ENCODE data around the gene PRAMEF20.
"Not testable (repeated sequence)": the region's sequence is repeated elsewhere in the genome, so short reads cannot be mapped to it uniquely, and the experiment has no call there.

Gene PRAMEF20

DNA sequence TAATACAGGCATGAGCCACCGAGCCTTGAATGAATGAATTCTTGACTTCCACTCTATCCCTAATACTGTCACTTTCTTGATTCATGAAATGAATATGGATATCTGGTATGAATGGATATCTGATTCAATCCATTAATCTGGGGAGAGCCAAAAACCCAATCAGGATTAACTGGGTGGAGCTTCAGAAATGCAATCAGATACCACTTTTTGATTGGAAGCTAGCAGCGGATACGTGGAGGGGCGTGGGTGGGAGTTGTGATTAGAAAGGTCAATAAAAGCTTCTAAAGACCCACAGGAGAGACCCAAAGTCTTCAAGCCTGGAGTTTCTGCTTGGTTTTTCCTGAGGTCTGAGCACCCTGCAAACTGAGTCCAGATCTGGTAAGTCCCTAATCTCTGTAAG lies at the start of gene PRAMEF20:
TSS of gene PRAMEF20 (plus strand) at position 301 of the 400 bp plus-strand sequence. CDS start 5,905 bp downstream, outside the sequence.
- not testable (repeated sequence) for DNase-seq (ENCODE audit: low read depth)

DNA sequence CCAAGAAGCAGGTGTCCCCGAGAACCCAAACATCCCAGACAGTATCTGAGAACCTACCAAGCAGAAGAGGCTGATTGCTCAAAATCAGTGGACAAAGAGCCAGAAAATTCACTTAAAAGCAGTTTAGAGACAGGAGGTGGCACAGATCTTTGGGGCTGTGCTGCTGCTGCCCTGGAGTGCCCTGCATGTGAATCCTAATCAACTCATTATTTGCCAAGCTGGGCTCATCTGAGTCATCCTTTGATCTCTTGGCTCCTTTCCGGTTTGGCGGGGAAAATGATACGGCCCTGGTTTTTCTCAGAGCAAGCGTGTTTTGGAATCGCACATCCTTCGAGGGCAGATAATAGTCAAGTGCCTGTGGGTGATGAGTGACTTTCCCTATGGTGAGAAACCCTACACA lies 47.9 kb upstream of the PRAMEF20 start:
- DNase-seq (ENCODE audit: low read depth), result not testable (repeated sequence)

DNA sequence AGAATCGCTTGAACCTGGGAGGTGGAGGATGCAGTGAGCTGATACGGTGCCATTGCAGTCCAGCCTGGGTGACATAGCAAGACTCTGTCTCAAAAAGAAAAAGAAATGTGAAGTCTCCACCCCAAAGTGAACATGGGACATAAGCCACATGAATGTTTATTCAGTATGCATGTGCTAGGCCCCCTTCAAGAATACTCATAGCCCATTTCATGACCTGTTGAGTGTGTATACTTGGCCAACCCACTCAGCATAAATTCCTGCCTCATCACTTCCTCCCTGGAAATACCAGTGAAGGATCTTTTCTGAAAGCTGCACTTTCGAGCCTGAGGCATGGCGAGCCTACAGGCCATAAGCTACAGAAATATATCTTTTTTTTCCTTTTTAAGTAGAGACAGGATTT lies 45.3 kb upstream of the PRAMEF20 start:
- not testable (repeated sequence) for DNase-seq (ENCODE audit: low read depth)

DNA sequence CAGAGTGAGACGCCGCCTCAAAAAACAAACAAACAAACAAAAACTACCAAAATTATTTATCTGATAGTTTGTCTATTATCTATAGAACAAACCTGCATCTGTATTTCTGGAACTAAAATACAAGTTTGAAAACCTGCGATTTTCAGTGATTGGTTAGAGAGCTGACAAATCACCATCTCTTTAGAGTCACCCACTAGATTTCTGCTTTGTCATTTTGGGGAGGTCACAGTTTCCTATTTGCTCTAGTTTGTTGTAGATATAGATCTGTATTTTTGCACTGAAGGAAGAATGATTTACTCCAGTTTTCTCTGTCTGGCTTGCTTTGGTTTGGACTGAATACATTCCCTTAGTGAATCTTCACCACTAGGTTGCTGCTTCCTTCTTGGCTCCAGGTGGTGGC lies 43.7 kb upstream of the PRAMEF20 start:
- not testable (repeated sequence) for DNase-seq (ENCODE audit: low read depth)

DNA sequence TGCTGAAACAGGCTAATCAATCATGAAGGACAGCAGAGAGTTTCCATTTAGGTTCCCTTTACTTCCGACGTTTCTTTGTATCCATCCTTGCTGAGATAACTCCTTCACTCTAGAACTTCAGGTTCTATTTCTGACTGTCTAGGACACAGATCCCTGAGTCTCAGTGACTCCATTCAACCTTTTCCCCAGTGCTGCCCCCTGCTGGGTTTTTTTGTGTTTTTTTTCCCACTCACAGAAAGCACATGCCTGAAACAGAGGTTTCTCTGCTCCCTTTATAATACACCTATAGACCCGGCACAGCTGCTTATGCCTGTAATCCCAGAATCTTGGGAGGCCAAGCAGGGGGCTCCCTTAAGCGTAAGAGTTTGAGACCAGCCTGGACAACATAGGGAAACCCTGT lies 41.7 kb upstream of the PRAMEF20 start:
- DNase-seq (ENCODE audit: low read depth), result not testable (repeated sequence)

DNA sequence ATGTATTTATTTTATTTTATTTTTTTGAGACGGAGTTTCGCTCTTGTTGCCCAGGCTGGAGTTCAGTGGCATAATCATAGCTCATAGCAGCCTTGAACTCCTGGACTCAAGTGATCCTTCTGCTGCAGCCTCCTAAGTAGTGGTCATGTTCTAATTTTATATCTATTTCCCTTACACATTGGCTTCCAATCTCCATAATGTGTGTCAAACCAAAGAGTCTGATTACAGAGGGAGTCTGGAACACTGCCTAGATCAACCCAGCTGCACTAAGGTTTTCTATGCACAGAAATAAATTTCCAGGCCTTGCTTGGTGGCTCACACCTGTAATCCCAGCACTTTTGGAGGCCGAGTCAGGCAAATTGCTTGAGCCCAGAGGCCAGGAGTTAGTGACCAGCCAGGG lies 31.3 kb upstream of the PRAMEF20 start:
- not testable (repeated sequence) for DNase-seq (ENCODE audit: low read depth)

DNA sequence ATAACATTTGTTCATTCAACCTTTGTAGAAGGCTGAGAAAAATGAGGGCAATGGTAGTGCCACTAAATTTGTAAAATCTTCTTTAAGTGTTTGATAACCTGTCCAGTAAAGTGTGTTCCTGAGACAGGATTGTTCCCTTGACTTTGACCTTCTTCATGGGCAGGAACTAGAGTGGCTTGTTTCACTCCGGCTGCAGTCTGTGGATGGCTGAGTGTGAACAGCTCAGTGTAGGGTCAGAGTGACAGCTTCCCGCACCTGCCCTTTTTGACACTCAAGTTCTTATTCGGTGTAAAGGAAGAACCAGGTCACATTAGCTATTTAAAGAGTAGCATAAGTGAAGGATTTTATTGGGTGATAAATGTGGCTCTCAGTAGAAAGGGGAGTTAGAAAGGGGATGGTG lies 29.9 kb upstream of the PRAMEF20 start:
- not testable (repeated sequence) for DNase-seq (ENCODE audit: low read depth)

DNA sequence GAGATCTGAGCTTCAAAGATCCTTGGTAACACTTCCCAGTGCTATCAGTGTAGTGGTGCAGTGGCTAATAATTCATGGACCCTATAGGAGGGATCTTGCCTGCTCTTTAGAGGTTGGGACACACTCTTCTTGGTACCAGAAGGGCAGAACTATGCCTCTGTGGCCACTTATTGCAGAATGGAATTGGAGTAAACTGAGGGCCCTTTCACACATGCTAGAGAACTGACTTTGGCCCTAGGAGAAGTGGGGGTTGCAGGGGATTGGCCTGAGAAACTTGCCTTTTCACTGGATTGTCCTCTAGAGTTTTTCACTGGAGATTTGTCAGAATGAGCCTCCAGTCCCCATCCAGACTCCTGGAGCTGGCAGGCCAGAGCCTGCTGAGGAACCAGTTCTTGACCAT lies 20.9 kb upstream of the PRAMEF20 start, which contains the start of gene PRAMEF17:
TSS of gene PRAMEF17 (plus strand) at position 301 of the 400 bp plus-strand sequence. CDS start at position 327, 26 bp downstream.
- DNase-seq (ENCODE audit: low read depth), result not testable (repeated sequence)

DNA sequence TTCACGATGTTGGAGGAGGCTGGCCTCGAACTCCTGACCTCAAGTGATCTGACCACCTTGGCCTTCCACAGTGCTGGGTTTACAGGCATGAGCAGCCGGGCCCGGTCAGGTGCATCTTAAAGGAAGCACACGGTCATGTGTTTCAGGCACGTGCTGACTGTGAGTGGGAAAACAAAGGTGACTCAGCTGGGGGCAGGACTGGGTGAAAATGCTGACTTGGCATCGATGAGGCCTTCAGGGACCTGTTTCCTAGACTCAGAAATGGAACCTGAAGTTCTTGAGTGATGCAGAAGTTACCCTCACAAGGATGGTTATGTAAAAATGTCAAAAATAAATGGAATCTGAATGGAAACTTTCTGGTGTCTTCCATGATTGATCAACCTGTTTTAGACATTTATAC lies 17.2 kb upstream of the PRAMEF20 start:
- not testable (repeated sequence) for DNase-seq (ENCODE audit: low read depth)

DNA sequence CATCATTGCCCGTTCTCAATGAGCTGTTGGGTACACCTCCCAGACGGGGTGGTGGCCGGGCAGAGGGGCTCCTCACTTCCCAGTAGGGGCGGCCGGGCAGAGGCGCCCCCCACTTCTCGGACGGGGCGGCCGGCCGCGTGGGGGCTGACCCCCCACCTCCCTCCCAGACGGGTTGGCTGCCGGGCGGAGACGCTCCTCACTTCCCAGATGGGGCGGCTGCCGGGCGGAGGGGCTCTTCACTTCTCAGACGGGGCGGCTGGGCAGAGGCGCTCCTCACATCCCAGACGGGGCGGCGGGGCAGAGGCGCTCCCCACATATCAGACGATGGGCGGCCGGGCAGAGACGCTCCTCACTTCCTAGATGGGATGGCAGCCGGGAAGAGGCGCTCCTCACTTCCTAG lies 15.5 kb upstream of the PRAMEF20 start:
- not testable (repeated sequence) for DNase-seq (ENCODE audit: low read depth)

DNA sequence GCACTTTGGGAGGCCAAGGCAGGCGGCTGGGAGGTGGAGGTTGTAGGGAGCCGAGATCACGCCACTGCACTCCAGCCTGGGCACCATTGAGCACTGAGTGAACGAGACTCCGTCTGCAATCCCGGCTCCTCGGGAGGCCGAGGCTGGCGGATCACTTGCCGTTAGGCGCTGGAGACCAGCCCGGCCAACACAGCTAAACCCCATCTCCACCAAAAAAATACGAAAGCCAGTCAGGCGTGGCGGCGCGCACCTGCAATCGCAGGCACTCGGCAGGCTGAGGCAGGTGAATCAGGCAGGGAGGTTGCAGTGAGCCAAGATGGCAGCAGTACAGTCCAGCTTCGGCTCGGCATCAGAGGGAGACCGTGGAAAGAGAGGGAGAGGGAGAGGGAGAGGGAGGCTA lies 14.9 kb upstream of the PRAMEF20 start:
- not testable (repeated sequence) for DNase-seq (ENCODE audit: low read depth)

DNA sequence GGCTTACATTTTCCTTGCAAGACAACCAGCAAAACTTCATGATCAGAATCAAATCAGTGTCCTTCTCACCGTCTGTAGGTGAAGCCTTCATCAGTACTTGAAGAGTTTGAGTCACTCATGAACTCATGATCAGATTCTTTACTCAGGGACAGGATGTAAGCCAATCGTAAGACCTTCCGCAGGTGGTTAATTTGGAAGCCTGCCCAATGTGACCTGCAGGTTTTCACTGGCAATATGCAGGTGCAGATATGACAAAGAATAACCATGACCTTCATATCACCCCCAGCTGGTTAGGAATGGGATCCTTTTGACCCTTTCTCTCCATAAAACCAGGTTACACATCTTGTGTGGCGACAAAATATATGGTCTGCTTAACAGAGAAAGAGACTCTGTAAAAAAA lies 2.4 kb upstream of the PRAMEF20 start:
- DNase-seq (ENCODE audit: low read depth), result no peak

DNA sequence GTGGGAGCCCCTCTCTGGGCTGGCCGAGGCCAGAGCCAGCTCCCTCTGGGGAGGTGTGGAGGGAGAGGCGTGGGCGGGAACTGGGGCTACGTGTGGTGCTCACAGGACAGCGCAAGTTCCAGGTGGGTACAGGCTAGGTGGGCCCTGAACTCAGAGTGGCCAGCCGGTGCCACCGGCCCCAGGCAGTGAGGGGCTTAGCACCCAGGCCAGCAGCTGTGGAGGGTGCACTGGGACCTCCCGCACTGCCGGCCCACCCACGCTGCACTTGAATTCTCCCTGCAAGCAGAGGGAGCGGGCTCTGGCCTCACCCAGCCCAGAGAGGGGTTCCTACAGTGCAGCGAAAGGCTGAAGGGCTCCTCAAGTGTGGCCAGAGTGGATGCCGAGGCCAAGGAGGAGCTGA lies 20.2 kb downstream of the PRAMEF20 start:
- no peak for DNase-seq (ENCODE audit: low read depth)

DNA sequence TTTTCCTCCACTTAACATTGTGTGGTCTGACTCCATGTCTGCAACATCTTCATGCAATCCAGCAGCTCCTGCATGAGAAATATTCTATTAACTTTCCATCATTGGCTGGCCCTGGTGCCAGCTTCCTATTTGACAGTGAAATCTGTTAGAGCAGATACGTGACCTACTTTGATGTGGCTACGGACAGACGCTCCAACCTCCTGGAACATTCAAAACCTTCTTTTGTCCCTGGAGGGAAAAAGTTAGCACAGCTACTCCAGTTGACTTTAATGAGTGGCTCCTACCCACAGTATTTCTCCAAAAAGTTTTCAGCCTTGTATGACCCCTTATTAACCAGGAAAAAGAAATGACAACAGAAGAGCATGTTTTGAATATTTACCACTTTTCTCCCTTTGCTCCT lies 22.0 kb downstream of the PRAMEF20 start:
- DNase-seq (ENCODE audit: low read depth), result no peak

DNA sequence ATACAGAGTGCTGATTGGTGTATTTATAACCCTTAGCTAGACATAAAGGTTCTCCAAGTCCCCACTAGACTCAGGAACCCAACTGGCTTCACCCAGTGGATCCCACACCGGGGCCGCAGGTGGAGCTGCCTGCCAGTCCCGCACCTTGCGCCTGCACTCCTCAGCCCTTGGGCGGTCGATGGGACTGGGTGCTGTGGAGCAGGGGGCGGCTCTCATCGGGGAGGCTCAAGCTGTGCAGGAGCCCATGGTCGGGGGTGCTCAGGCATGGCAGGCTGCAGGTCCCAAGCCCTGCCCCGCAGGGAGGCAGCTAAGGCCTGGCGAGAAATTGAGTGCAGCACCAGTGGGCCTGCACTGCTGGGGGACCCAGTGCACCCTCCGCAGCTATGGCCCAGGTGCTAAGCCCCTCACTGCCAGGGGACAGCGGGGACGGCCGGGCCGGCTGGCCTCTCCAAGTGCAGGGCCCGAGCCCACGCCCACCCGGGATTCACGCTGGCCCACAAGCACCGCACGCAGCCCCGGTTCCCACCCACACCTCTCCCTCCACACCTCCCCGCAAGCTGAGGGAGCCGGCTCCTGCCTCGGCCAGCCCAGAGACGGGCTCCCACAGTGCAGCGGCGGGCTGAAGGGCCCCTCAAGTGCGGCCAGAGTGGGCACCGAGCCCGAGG lies 23.6 kb downstream of the PRAMEF20 start:
- DNase-seq (ENCODE audit: low read depth), result not testable (repeated sequence)

DNA sequence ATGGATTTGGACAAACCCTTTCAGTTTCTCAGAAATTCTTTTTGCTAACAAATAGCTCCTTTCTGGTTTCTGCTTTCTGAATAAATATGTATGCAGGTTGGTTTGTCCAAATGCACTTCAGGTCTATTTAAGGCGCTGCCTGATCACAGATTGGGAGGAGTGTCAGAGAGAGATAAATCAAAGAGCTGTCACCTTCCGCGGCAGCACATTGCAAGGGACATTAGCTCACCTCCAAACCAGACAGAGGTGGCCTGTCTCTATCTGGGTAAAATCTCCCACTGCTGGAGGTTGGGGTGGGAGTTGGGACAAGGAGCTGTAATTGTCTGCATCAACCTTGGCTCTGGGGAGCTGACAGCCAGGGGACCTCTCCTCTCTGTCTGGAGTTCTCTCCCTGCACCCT lies 25.2 kb downstream of the PRAMEF20 start:
- DNase-seq (ENCODE audit: low read depth), result no peak

DNA sequence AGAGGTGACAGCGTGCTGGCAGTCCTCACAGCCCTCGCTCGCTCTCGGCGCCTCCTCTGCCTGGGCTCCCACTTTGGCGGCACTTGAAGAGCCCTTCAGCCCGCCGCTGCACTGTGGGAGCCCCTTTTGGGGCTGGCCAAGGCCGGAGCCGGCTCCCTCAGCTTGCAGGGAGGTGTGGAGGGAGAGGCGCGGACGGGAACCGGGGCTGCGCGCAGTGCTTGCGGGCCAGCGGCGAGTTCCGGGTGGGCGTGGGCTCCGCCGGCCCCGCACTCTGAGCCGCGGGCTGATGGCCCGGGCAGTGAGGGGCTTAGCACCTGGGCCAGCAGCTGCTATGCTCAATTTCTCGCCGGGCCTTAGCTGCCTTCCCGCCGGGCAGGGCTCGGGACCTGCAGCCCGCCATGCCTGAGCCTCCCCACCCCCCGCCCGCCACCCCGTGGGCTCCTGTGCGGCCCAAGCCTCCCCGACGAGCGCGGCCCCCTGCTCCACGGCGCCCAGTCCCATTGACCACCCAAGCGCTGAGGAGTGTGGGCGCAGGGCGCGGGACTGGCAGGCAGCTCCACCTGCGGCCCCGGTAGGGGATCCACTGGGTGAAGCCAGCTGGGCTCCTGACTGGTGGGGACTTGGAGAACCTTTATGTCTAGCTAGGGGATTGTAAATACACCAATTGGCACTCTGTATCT lies 29.0 kb downstream of the PRAMEF20 start:
- not testable (repeated sequence) for DNase-seq (ENCODE audit: low read depth)

DNA sequence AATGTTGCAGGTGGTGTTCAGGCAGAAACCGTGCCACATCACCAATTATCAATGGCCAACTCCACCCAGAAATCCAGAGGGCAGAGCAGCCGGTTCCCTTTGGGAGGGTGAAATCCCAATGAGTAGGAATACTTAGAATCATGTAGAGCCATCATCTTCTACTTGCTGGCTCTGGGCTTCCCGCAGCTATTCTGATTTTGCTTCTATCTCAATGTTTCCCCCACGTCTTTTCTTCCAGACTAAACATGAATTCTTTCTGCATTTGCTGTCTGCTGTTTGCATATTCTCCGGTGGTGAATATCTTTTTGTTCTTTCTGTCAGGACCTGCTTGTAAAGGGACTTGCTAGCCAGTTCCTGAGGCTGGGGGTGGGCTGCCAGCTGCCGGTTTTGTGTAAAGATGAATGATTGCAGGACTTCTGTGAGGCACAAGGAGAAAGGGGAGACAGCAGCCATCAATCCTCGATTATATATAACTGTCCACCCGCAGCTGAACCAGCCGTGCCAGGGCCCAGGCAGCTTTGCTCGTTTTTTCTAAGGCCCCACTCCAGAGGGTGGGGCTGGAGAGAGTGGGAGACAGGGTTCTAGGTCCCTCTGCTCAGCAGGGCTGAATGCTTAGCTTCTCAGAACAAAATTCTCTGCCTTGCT lies 33.2 kb downstream of the PRAMEF20 start:
- DNase-seq (ENCODE audit: low read depth), result no peak

DNA sequence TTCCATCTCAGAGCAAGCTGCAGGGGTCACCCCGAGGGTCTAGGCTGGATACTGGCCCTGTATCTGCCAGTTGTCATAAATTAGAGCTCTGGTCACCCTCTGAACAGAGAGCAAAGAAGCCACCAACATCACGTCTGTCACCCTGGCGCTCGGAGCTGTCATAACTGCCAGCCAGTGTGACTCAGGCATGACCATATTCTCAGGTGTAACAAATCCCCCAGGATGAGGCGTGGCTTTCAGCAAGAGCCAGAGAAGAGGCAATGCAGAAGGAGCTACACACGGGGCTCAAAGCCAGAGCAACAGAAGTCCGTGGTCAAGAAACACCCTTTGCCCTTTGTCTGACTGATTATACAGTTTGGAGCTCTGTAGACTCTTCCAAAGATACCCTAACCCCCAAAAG lies 40.0 kb downstream of the PRAMEF20 start:
- DNase-seq (ENCODE audit: low read depth), result no peak

DNA sequence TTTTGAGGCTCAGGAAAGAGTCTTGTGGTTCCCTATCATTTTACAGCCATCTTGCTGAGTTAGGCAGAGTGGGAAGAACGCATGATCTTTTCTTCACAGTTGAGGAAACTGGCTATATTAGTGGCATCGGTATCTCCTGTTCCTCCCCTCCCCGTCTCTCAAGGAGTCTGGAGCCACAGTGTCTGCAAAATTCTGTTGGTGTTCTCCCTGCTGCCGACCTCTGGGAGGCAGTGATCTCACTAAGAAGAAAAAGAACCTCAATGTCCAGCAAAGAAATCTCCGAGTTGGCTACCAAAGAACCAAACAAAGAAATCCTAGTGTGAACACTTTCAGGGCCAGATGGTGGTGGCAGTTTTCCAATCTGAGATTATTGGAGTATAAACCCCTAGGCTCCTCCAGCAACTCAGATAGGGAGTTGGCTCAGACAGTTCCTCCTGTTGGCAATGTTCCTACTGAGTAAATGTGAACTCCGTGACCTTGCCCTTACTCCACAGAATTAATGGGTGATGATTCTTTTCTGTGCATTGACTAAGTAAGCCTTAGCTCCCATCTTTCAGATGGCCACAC lies 41.2 kb downstream of the PRAMEF20 start:
- DNase-seq (ENCODE audit: low read depth), result no peak

DNA sequence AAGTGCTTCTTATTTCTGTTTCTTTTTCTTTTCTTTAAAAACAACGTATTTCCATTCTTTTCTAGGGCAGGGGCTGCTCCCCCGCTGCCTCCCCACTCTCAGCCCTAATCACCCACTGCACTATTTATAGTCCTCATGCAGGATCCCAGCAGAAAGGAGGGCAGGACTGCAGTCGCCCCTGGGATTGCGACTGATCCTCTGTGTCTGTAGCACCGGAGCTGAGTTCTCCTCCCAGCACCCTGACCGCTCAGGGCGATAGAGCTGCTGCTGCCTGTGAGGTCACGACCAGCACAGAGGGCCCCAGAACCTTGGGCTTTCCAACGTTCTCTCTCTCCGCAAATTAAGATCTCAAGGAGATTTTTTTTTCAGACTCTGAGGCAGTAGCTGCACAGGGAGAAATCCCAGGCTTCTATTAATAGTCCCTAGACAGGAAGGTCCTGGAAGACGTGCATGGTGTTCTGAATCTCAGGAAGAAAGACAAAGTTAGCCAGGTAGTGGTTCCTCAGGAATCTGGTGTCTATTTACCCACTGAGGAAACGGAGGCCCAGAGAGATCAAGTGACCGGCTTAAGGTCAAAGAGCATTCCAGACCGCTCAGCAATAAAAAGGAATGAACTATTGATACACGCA lies 46.8 kb downstream of the PRAMEF20 start:
- no peak for DNase-seq (ENCODE audit: low read depth)

DNA sequence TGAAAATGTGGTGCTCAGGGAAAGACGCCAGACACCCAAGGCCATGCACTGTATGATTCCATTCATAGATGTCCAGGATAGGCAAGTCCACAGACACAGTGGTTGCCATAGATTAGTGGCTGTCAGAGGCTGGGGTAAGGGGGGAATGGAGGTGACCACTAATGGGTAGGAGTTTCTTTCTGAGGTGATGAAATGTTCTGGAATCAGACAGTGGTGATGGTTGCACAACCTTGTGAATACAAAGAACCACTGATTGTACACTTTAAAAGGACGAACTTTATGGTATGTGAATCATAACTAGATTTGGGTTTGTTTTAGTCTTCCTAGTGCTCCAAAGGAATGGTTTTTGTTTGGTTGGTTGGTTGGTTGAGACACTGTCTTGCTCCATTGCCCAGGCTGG lies 51.7 kb downstream of the PRAMEF20 start:
- DNase-seq (ENCODE audit: low read depth), result no peak
